Measurements from ENCODE around the gene IRF6.

DNA sequence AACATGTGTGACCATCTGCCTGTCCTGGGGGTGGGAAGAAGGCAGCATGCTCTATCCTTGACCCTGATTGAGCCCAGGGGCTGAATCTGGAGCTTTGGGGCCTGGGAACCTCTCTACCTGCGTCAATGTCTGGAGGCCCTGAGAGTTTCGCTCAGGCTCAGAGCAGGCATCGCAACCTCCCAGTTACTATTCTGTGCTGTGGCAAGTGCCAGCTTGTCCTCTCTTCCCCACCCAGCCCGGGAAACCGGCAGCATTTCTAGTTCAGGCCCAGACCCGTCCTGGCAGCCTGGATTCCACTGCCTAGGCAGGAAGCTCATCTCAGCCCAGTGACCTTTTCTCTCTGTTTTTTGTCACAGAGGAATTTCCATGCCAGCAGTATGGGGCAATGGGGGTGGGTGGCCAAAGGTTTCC, 10.0 kb upstream of the IRF6 start:
- TF ChIP-seq, protein P1, sequence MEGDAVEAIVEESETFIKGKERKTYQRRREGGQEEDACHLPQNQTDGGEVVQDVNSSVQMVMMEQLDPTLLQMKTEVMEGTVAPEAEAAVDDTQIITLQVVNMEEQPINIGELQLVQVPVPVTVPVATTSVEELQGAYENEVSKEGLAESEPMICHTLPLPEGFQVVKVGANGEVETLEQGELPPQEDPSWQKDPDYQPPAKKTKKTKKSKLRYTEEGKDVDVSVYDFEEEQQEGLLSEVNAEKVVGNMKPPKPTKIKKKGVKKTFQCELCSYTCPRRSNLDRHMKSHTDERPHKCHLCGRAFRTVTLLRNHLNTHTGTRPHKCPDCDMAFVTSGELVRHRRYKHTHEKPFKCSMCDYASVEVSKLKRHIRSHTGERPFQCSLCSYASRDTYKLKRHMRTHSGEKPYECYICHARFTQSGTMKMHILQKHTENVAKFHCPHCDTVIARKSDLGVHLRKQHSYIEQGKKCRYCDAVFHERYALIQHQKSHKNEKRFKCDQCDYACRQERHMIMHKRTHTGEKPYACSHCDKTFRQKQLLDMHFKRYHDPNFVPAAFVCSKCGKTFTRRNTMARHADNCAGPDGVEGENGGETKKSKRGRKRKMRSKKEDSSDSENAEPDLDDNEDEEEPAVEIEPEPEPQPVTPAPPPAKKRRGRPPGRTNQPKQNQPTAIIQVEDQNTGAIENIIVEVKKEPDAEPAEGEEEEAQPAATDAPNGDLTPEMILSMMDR (conservative IDR thresholded peaks at IDR 0.05 in 1 of 2, IDR thresholded peaks at IDR 0.05 in 1 of 2; ENCODE audit: low read depth in 1 of 2, low read length in 2 of 2): no peak
- TF ChIP-seq EZH2 (IDR thresholded peaks at IDR 0.05; ENCODE audit: low read length, missing control alignments): no peak

Measured in fibroblast of lung (primary cell).